HCT116 (cell line): ENCODE results near the gene LHX3. TPM values are rescaled to one million over a fixed set of nuclear protein-coding genes. Genes with fewer than 3 reads are reported as not detected.

Source experiments
- ATAC-seq: fragments of 200-7000 bp; cut with Tn5 transposase; 2 replicates; pipeline ENCODE4 v1.9.1; 2020; ENCODE audit warnings: mild to moderate bottlenecking, moderate library complexity
- BruUV-seq: library from RNA; stranded (reverse); fragments of 400-500 nt; replicated peaks from 2 replicates; lab custom pipeline; 2021; lab: Mats Ljungman, UMichigan
- CTCF ChIA-PET: fragments of 300-600 bp; sonication (Branson Sonifier 250); formaldehyde crosslinking; loops from one replicate; lab custom pipeline; 2021; ENCODE audit warnings: antibody characterized with exemption; lab: Charles Lee
- POLR2A ChIA-PET: fragments of 300-600, 350-600 bp; sonication (Branson Sonifier 250); formaldehyde crosslinking; loops from one replicate; lab custom pipeline; 2021; ENCODE audit warnings: antibody characterized with exemption; lab: Charles Lee
- RAD21 ChIA-PET, 2 experiments: fragments of 300-600 bp; sonication (Branson Sonifier 250); formaldehyde crosslinking; loops; one replicate each; lab custom pipeline; 2023; ENCODE audit warnings: low total read pairs in 2 of 2; ENCODE audit not compliant: uncharacterized antibody in 2 of 2, unreplicated experiment in 2 of 2, low non-redundant PET in 1 of 2; lab: Charles Lee
- DNase-seq: peaks from one replicate; pipeline ENCODE4 v3.0.0-alpha.2; 2010; ENCODE audit warnings: low read depth, low spot score
- H2AFZ ChIP-seq: fragments of 200-600 bp; shearing (Covaris generic), sonication (generic); 2 replicates; pipeline ENCODE4 v1.6.1; 2017; ENCODE audit warnings: low read depth, mixed run types, mixed read lengths, antibody characterized with exemption, low read length; ENCODE audit not compliant: poor library complexity, severe bottlenecking
- H3K27ac ChIP-seq: 2 replicates; pipeline ENCODE4 v1.5.1; 2012; ENCODE audit warnings: low read depth, low read length
- H3K27me3 ChIP-seq: fragments of 200-600 bp; sonication (generic); 2 replicates; pipeline ENCODE4 v1.6.1; 2016; ENCODE audit warnings: mixed run types, low read length, mixed read lengths; ENCODE audit not compliant: insufficient read depth
- H3K36me3 ChIP-seq, 2 experiments: fragments of 200-500 bp in 1 of 2; fragments of 200-600 bp in 1 of 2; sonication (Bioruptor generic) in 1 of 2; sonication (generic) in 1 of 2; 2 replicates each; pipeline versions ENCODE4 v1.5.1 to v1.6.1; 2014 to 2016; ENCODE audit warnings: low read length in 2 of 2, inconsistent platforms in 1 of 2, mixed read lengths in 1 of 2, mixed run types in 1 of 2; ENCODE audit not compliant: insufficient read depth in 2 of 2, control insufficient read depth in 1 of 2
- H3K4me1 ChIP-seq, 2 experiments: fragments of 200-600 bp in 1 of 2; sonication (generic) in 1 of 2; 2 replicates each; pipeline versions ENCODE4 v1.5.1 to v1.6.1; 2012 to 2017; ENCODE audit warnings: low read length in 2 of 2, inconsistent platforms in 1 of 2, mild to moderate bottlenecking in 1 of 2, mixed read lengths in 1 of 2, mixed run types in 1 of 2, moderate library complexity in 1 of 2; ENCODE audit not compliant: insufficient read depth in 2 of 2, control insufficient read depth in 1 of 2
- H3K4me2 ChIP-seq: fragments of 200-600 bp; sonication (generic); 2 replicates; pipeline ENCODE4 v1.6.1; 2017; ENCODE audit warnings: mixed run types, low read length, mixed read lengths
- H3K4me3 ChIP-seq, 2 experiments: fragments of 200-600 bp in 1 of 2; sonication (generic) in 1 of 2; replicated peaks in 1 of 2; 2 replicates each; pipeline ENCODE4 v1.5.1; 2011 to 2016; ENCODE audit warnings: low read length in 2 of 2, control low read depth in 1 of 2, low read depth in 1 of 2, mild to moderate bottlenecking in 1 of 2, mixed read lengths in 1 of 2, mixed run types in 1 of 2
- H3K79me2 ChIP-seq: fragments of 200-600 bp; sonication (generic); 2 replicates; pipeline ENCODE4 v1.6.1; 2017; ENCODE audit warnings: mild to moderate bottlenecking, mixed run types, low read length, moderate library complexity, mixed read lengths; ENCODE audit not compliant: insufficient read depth
- H3K9ac ChIP-seq: fragments of 200-600 bp; sonication (generic); 2 replicates; pipeline ENCODE4 v1.6.1; 2016; ENCODE audit warnings: low read length, mixed read lengths
- H3K9me2 ChIP-seq: fragments of 200-600 bp; sonication (generic), shearing (Covaris generic); 2 replicates; pipeline ENCODE4 v1.6.1; 2017; ENCODE audit warnings: mixed run types, mild to moderate bottlenecking, moderate library complexity; ENCODE audit not compliant: insufficient read depth
- H3K9me3 ChIP-seq, 2 experiments: fragments of 200-500 bp in 1 of 2; fragments of 200-600 bp in 1 of 2; sonication (Bioruptor generic) in 1 of 2; sonication (generic) in 1 of 2; 2 replicates each; pipeline ENCODE4 v1.6.1; 2014 to 2017; ENCODE audit warnings: low read length in 2 of 2, mixed read lengths in 2 of 2, inconsistent platforms in 1 of 2, low read depth in 1 of 2, mild to moderate bottlenecking in 1 of 2, mixed run types in 1 of 2, moderate library complexity in 1 of 2; ENCODE audit not compliant: control insufficient read depth in 1 of 2, insufficient read depth in 1 of 2
- H4K20me1 ChIP-seq: fragments of 200-600 bp; sonication (generic), shearing (Covaris generic); 2 replicates; pipeline ENCODE4 v1.6.1; 2017; ENCODE audit warnings: mixed run types, mild to moderate bottlenecking, moderate library complexity; ENCODE audit not compliant: insufficient read depth
- ATF3 ChIP-seq: IDR thresholded peaks from 2 replicates; pipeline ENCODE4 v1.6.1; 2012
- CEBPB ChIP-seq: IDR thresholded peaks from 2 replicates; pipeline ENCODE4 v1.6.1; 2012; ENCODE audit warnings: low read depth
- ELF1 ChIP-seq: IDR thresholded peaks from 2 replicates; pipeline ENCODE4 v1.6.1; 2012; ENCODE audit warnings: low read depth, borderline replicate concordance
- EZH2 ChIP-seq: fragments of 200-600 bp; sonication (generic); IDR thresholded peaks from 2 replicates; pipeline ENCODE4 v1.6.1; 2017; ENCODE audit warnings: antibody characterized with exemption, mixed run types
- EZH2phosphoT487 ChIP-seq: fragments of 200-600 bp; IDR thresholded peaks from 2 replicates; pipeline ENCODE4 v1.6.1; 2018; ENCODE audit warnings: antibody characterized with exemption, borderline replicate concordance
- FOSL1 ChIP-seq: IDR thresholded peaks from 2 replicates; pipeline ENCODE4 v1.6.1; 2012; ENCODE audit warnings: low read depth
- JUND ChIP-seq: IDR thresholded peaks from 2 replicates; pipeline ENCODE4 v1.6.1; 2012
- POLR2A ChIP-seq: IDR thresholded peaks from 2 replicates; pipeline ENCODE4 v1.7.0; 2011; ENCODE audit warnings: borderline replicate concordance; ENCODE audit not compliant: insufficient read depth, insufficient read length; ENCODE audit errors: extremely low read depth
- RAD21 ChIP-seq: IDR thresholded peaks from 2 replicates; pipeline ENCODE4 v1.6.1; 2012; ENCODE audit warnings: low read depth, mild to moderate bottlenecking
- SRF ChIP-seq: IDR thresholded peaks from 2 replicates; pipeline ENCODE4 v1.6.1; 2012; ENCODE audit warnings: low read depth
- ZNF274 ChIP-seq: fragments of 200-500 bp; sonication (Bioruptor generic); IDR thresholded peaks from 2 replicates; pipeline ENCODE4 v1.6.1; 2014; ENCODE audit warnings: mild to moderate bottlenecking, low read depth, low read length, inconsistent platforms
- intact Hi-C: fragments of 100-400 bp; cut with micrococcal nuclease; formaldehyde crosslinking; loops from 2 replicates; pipeline ENCODE4 v1.10.0; 2022
- total RNA-seq: library from RNA; stranded (reverse); gene quantifications from one replicate; pipeline ENCODE4 v1.2.1, GENCODE V29; 2021; ENCODE audit not compliant: unreplicated experiment
- TF ChIP-seq, protein P1 (sequence below), 3 experiments: fragments of 200-600 bp in 1 of 3; sonication (generic) in 1 of 3; IDR thresholded peaks in 2 of 3; conservative IDR thresholded peaks in 1 of 3; 2 replicates each; pipeline ENCODE4 v1.5.1; 2012 to 2017; ENCODE audit warnings: low read depth in 2 of 3, low read length in 2 of 3, antibody characterized with exemption in 1 of 3, borderline replicate concordance in 1 of 3, control low read depth in 1 of 3, mild to moderate bottlenecking in 1 of 3, mixed read lengths in 1 of 3, mixed run types in 1 of 3, moderate library complexity in 1 of 3; ENCODE audit not compliant: insufficient read depth in 1 of 3

The LHX3 gene
- total RNA-seq, 1 experiment from 2014 or later, result not detected

- Histone ChIP-seq H3K36me3 (peaks cover 3 to 35% of the 10 kb centered on the region in 2 experiments; a peak in 3 of 4 replicates), H3K9ac (peak overlapping the region; percentile 64), H3K4me1 (peaks cover 19 to 49% of the 10 kb centered on the region in 2 experiments), H3K4me2 (peak overlapping the region; percentile 78), H3K9me2 (no peaks in the 10 kb centered on the region), H3K4me3 (no peak overlapping the region), H3K27ac (peak overlapping the region; percentile 83), H3K27me3 (no peaks in the 10 kb centered on the region), H2AFZ (no peak overlapping the region)
- ATAC-seq, result no peak
- RAD21 ChIA-PET, result no interaction called here
- no TSS peak for BruUV-seq
- TF ChIP-seq ZNF274, result no peak
- TF ChIP-seq SRF, result no peak
- no peak for TF ChIP-seq EZH2
- TF ChIP-seq, protein P1, sequence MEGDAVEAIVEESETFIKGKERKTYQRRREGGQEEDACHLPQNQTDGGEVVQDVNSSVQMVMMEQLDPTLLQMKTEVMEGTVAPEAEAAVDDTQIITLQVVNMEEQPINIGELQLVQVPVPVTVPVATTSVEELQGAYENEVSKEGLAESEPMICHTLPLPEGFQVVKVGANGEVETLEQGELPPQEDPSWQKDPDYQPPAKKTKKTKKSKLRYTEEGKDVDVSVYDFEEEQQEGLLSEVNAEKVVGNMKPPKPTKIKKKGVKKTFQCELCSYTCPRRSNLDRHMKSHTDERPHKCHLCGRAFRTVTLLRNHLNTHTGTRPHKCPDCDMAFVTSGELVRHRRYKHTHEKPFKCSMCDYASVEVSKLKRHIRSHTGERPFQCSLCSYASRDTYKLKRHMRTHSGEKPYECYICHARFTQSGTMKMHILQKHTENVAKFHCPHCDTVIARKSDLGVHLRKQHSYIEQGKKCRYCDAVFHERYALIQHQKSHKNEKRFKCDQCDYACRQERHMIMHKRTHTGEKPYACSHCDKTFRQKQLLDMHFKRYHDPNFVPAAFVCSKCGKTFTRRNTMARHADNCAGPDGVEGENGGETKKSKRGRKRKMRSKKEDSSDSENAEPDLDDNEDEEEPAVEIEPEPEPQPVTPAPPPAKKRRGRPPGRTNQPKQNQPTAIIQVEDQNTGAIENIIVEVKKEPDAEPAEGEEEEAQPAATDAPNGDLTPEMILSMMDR (IDR thresholded peaks at IDR 0.05 in 2 of 3, conservative IDR thresholded peaks at IDR 0.05 in 1 of 3; ENCODE audit: borderline replicate concordance in 1 of 3, insufficient read depth in 1 of 3, low read depth in 2 of 3, low read length in 2 of 3), result no peak
- no peak for TF ChIP-seq FOSL1
- TF ChIP-seq RAD21, result no peak
- no peak for TF ChIP-seq JUND
- TF ChIP-seq CEBPB, result no peak
- TF ChIP-seq ATF3, result no peak
- TF ChIP-seq EZH2phosphoT487, result no peak
- TF ChIP-seq ELF1, result no peak
- TF ChIP-seq POLR2A, result no peak
- TF ChIP-seq, all 23 proteins: peak for 0
- no peak for DNase-seq
- H3K79me2 ChIP-seq, result peaks cover 97% of the 10 kb centered on the region
- intact Hi-C loops, result loop anchor here (5.0 to 10.0 kb wide), 2 partner anchors 142 to 265 kb away; partner anchors contain the start of gene UBAC1
- H4K20me1 ChIP-seq, result peaks cover 5% of the 10 kb centered on the region; the same call in 1 of the 2 replicates
- ChIA-PET CTCF (no interaction called here), POLR2A (no interaction called here)
- no peaks in the 10 kb centered on the region for H3K9me3 ChIP-seq
Measured at GRCh38 chr9:136229096-136230065, 24.5 kb upstream of the LHX3 start.
